ENCODE measurements around the gene TMEM156. TPM values are rescaled to one million over a fixed set of nuclear protein-coding genes. Genes with fewer than 3 reads are reported as not detected.

TMEM156 gene
- total RNA-seq, 1 donor from 2014 or later = not detected

GRCh38 chr4:39025552-39026085 lies 6.6 kb downstream of the TMEM156 start:
- TF ChIP-seq EZH2phosphoT487 (IDR thresholded peaks at IDR 0.05) (no peak), CTCF (IDR thresholded peaks at IDR 0.05) (no peak), EZH2 (IDR thresholded peaks at IDR 0.05) (no peak)
- H3K27ac ChIP-seq = no peak overlapping the region
- H2AFZ ChIP-seq (replicated peaks) = no peak overlapping the region
- no peak overlapping the region for H3K4me2 ChIP-seq
- no peaks in the 10 kb centered on the region for H4K20me1 ChIP-seq (ENCODE audit: low read depth)
- no peaks in the 10 kb centered on the region for H3K79me2 ChIP-seq (ENCODE audit: low read depth)
- Mint-ChIP-seq H3K27me3 (ENCODE audit: insufficient read depth, low read depth) (peaks cover 5% of the 10 kb centered on the region), H3K4me1 (no peaks in the 10 kb centered on the region), H3K36me3 (no peaks in the 10 kb centered on the region), H3K27ac (no peak overlapping the region), H3K9me3 (peaks cover 2% of the 10 kb centered on the region), H3K4me3 (no peak overlapping the region)
- H3K9ac ChIP-seq = no peak overlapping the region
- no peaks in the 10 kb centered on the region for H3K36me3 ChIP-seq
- H3F3A ChIP-seq (ENCODE audit: low read depth) = no peaks in the 10 kb centered on the region
- no peaks in the 10 kb centered on the region for H3K4me1 ChIP-seq
- H3K4me3 ChIP-seq = no peak overlapping the region
- H3K9me3 ChIP-seq (ENCODE audit: low read depth) = no peaks in the 10 kb centered on the region
- H3K27me3 ChIP-seq = no peaks in the 10 kb centered on the region
- no peak for DNase-seq (ENCODE audit: low spot score)

- no peaks in the 10 kb centered on the region for H3K9me3 ChIP-seq (ENCODE audit: low read depth)
- no peaks in the 10 kb centered on the region for H3K4me1 ChIP-seq
- H3K27ac ChIP-seq = no peak overlapping the region
- Mint-ChIP-seq H3K27ac (no peak overlapping the region), H3K4me1 (no peaks in the 10 kb centered on the region), H3K36me3 (no peaks in the 10 kb centered on the region), H3K27me3 (ENCODE audit: insufficient read depth, low read depth) (peaks cover 5% of the 10 kb centered on the region), H3K4me3 (peak overlapping the region; percentile 57), H3K9me3 (peaks cover 2% of the 10 kb centered on the region)
- H3F3A ChIP-seq (ENCODE audit: low read depth) = no peaks in the 10 kb centered on the region
- no peak for DNase-seq (ENCODE audit: low spot score)
- H3K4me3 ChIP-seq = no peak overlapping the region
- H3K4me2 ChIP-seq = no peak overlapping the region
- H3K79me2 ChIP-seq (ENCODE audit: low read depth) = no peaks in the 10 kb centered on the region
- H2AFZ ChIP-seq (replicated peaks) = no peak overlapping the region
- no peaks in the 10 kb centered on the region for H3K27me3 ChIP-seq
- TF ChIP-seq EZH2phosphoT487 (IDR thresholded peaks at IDR 0.05) (no peak), CTCF (IDR thresholded peaks at IDR 0.05) (no peak)
- no peaks in the 10 kb centered on the region for H4K20me1 ChIP-seq (ENCODE audit: low read depth)
- H3K9ac ChIP-seq = no peak overlapping the region
- no peaks in the 10 kb centered on the region for H3K36me3 ChIP-seq
These were observed 7.8 kb downstream of the TMEM156 start for GRCh38 chr4:39024311-39024865.

- TF ChIP-seq CTCF (IDR thresholded peaks at IDR 0.05) (no peak), EZH2 (IDR thresholded peaks at IDR 0.05) (no peak), EZH2phosphoT487 (IDR thresholded peaks at IDR 0.05) (no peak)
- H3K4me1 Mint-ChIP-seq = no peaks in the 10 kb centered on the region
These were observed 9.2 kb downstream of the TMEM156 start for GRCh38 chr4:39023059-39023458.

More at GRCh38 chr4:39023059-39023458, 9.2 kb downstream of the TMEM156 start:
- Histone ChIP-seq H3K79me2 (ENCODE audit: low read depth) (no peaks in the 10 kb centered on the region), H3K4me3 (no peak overlapping the region), H3F3A (ENCODE audit: low read depth) (no peaks in the 10 kb centered on the region), H3K4me2 (no peak overlapping the region), H3K36me3 (no peaks in the 10 kb centered on the region), H3K9ac (no peak overlapping the region), H4K20me1 (ENCODE audit: low read depth) (no peaks in the 10 kb centered on the region), H3K4me1 (no peaks in the 10 kb centered on the region), H3K27ac (no peak overlapping the region), H3K9me3 (ENCODE audit: low read depth) (no peaks in the 10 kb centered on the region), H3K27me3 (no peaks in the 10 kb centered on the region), H2AFZ (replicated peaks) (no peak overlapping the region)
- Mint-ChIP-seq H3K27me3 (ENCODE audit: insufficient read depth, low read depth) (peaks cover 4% of the 10 kb centered on the region), H3K4me3 (no peak overlapping the region), H3K27ac (no peak overlapping the region), H3K9me3 (peaks cover 2% of the 10 kb centered on the region), H3K36me3 (no peaks in the 10 kb centered on the region)
- DNase-seq (ENCODE audit: low spot score) = no peak
